B cell (primary cell): ENCODE measurements around the gene RAB3C. TPM values are rescaled to one million over a fixed set of nuclear protein-coding genes. Genes with fewer than 3 reads are reported as not detected.

Source experiments
- ATAC-seq: fragments of 200-7000 bp; cut with Tn5 transposase; one replicate; pipeline ENCODE4 v1.10.0; 2021; ENCODE audit warnings: low read depth, mild to moderate bottlenecking, moderate number of reproducible peaks, moderate library complexity
- CTCF ChIA-PET: fragments of 350-600 bp; sonication (Branson Sonifier 250); formaldehyde crosslinking; loops from one replicate; lab custom pipeline; 2021; ENCODE audit warnings: antibody characterized with exemption, inconsistent platforms; lab: Charles Lee
- POLR2A ChIA-PET: fragments of 350-600 bp; sonication (Branson Sonifier 250); formaldehyde crosslinking; loops from one replicate; lab custom pipeline; 2021; ENCODE audit warnings: antibody characterized with exemption; lab: Charles Lee
- DNase-seq: peaks from one replicate; pipeline ENCODE4 v3.0.0; 2013
- H2AFZ ChIP-seq: 2 replicates; pipeline ENCODE4 v1.6.1; 2012; ENCODE audit warnings: mild to moderate bottlenecking, low read depth, low read length; ENCODE audit not compliant: insufficient read depth, poor library complexity, severe bottlenecking
- H3K27ac ChIP-seq, 2 donors: 1 replicate in 1 of 2; 2 replicates in 1 of 2; pipeline ENCODE4 v1.5.1; 2012 to 2013; ENCODE audit warnings: low read length in 2 of 2, mild to moderate bottlenecking in 2 of 2, moderate library complexity in 1 of 2
- H3K27me3 ChIP-seq, 4 experiments: fragments of 200-600 bp in 1 of 4; sonication (generic) in 1 of 4; replicated peaks in 1 of 4; 1 replicate in 2 of 4; 2 replicates in 2 of 4; pipeline versions ENCODE4 v1.6.1 to v1.7.0; 2013 to 2016; ENCODE audit warnings: low read length in 3 of 4, mild to moderate bottlenecking in 2 of 4, mixed read lengths in 1 of 4, moderate library complexity in 1 of 4; ENCODE audit not compliant: insufficient read depth in 4 of 4, control insufficient read depth in 3 of 4; ENCODE audit errors: control extremely low read depth in 1 of 4
- H3K36me3 ChIP-seq, 2 experiments: replicated peaks in 1 of 2; 1 replicate in 1 of 2; 2 replicates in 1 of 2; pipeline versions ENCODE4 v1.6.1 to v1.7.1; 2013; ENCODE audit warnings: low read length in 1 of 2; ENCODE audit not compliant: insufficient read depth in 2 of 2, control insufficient read depth in 1 of 2; ENCODE audit errors: control extremely low read depth in 1 of 2, extremely low read depth in 1 of 2
- H3K4me1 ChIP-seq, 2 donors: fragments of 200-600 bp in 1 of 2; sonication (generic) in 1 of 2; 1 replicate in 1 of 2; 2 replicates in 1 of 2; pipeline versions ENCODE4 v1.5.1 to v1.6.1; 2013 to 2017; ENCODE audit warnings: low read length in 2 of 2; ENCODE audit not compliant: control insufficient read depth in 2 of 2, insufficient read depth in 2 of 2
- H3K4me2 ChIP-seq: replicated peaks from 2 replicates; pipeline ENCODE3; 2012; ENCODE audit warnings: mild to moderate bottlenecking, low read depth, low read length; ENCODE audit not compliant: poor library complexity, severe bottlenecking
- H3K4me3 ChIP-seq, 5 experiments: fragments of 200-600 bp in 1 of 5; sonication (generic) in 1 of 5; 1 replicate in 3 of 5; 2 replicates in 2 of 5; pipeline versions ENCODE4 v1.5.1 to v1.7.0; 2011 to 2016; ENCODE audit warnings: low read length in 4 of 5, mild to moderate bottlenecking in 4 of 5, low read depth in 2 of 5, control low read depth in 1 of 5, moderate library complexity in 1 of 5; ENCODE audit not compliant: insufficient read depth in 1 of 5; ENCODE audit errors: control extremely low read depth in 1 of 5, extremely low read depth in 1 of 5
- H3K79me2 ChIP-seq: fragments of 200-600 bp; sonication (generic); one replicate; pipeline ENCODE4 v1.6.0; 2016; ENCODE audit warnings: low read length; ENCODE audit not compliant: control insufficient read depth, insufficient read depth
- H3K9ac ChIP-seq: fragments of 200-600 bp; sonication (generic); 2 replicates; pipeline ENCODE4 v1.6.1; 2017; ENCODE audit warnings: mild to moderate bottlenecking, low read length, moderate library complexity
- H3K9me3 ChIP-seq, 3 donors: one replicate each; pipeline versions ENCODE4 v1.6.1 to v1.7.1; 2013; ENCODE audit warnings: low read length in 2 of 3; ENCODE audit not compliant: control insufficient read depth in 2 of 3, insufficient read depth in 1 of 3; ENCODE audit errors: control extremely low read depth in 1 of 3
- H4K20me1 ChIP-seq: 2 replicates; pipeline ENCODE4 v1.6.0; 2012; ENCODE audit warnings: mild to moderate bottlenecking, low read length; ENCODE audit not compliant: insufficient read depth, control insufficient read depth, poor library complexity, severe bottlenecking
- H3K27ac Mint-ChIP-seq: one replicate; pipeline ENCODE4 v1.8.0; 2021; ENCODE audit warnings: mixed read lengths
- H3K27me3 Mint-ChIP-seq: one replicate; pipeline ENCODE4 v1.8.0; 2021; ENCODE audit warnings: mixed read lengths
- H3K4me1 Mint-ChIP-seq: one replicate; pipeline ENCODE4 v1.8.0; 2021; ENCODE audit warnings: mixed read lengths
- H3K4me3 Mint-ChIP-seq: one replicate; pipeline ENCODE4 v1.8.0; 2021; ENCODE audit warnings: mixed read lengths
- H3K9me3 Mint-ChIP-seq: one replicate; pipeline ENCODE4 v1.8.0; 2022; ENCODE audit warnings: mixed read lengths; ENCODE audit not compliant: insufficient read depth
- EZH2 ChIP-seq: IDR thresholded peaks from 2 replicates; pipeline ENCODE4 v1.6.1; 2012; ENCODE audit warnings: borderline replicate concordance, low read depth, mild to moderate bottlenecking, moderate library complexity, low read length; ENCODE audit not compliant: insufficient read depth, poor library complexity, severe bottlenecking
- WGBS: methylation state at CpG from one replicate; pipeline ENCODE4 v1.1.5; 2013; ENCODE audit warnings: missing lambda C conversion rate; ENCODE audit not compliant: insufficient coverage; 5-methylcytosine and 5-hydroxymethylcytosine counted together
- intact Hi-C: fragments of 100-400 bp; cut with micrococcal nuclease; formaldehyde crosslinking; loops from one replicate; pipeline ENCODE4 v1.10.0; 2022
- polyA plus RNA-seq: library from polyadenylated mRNA; depleted of rRNA; stranded (reverse); fragments of >200 nt; gene quantifications from 2 replicates; pipeline ENCODE4 v1.2.3, GENCODE V29; 2012
- total RNA-seq, 2 donors: library from RNA; stranded (reverse); fragments of 120-200 nt in 1 of 2; gene quantifications; 1 replicate in 1 of 2; 2 replicates in 1 of 2; pipeline versions ENCODE4 v1.2.3 to v1.2.4, GENCODE V29; 2013 to 2022
- TF ChIP-seq, protein P1 (sequence below): fragments of 200-600 bp; IDR thresholded peaks from one replicate; pipeline ENCODE4 v1.8.0; 2022; ENCODE audit warnings: antibody characterized with exemption, mild to moderate bottlenecking

The RAB3C gene
- total and polyA plus RNA-seq, 2 donors (not counting 1 experiment from before 2014, with no cell fraction given) = 0.20 to 0.58 TPM

DNA sequence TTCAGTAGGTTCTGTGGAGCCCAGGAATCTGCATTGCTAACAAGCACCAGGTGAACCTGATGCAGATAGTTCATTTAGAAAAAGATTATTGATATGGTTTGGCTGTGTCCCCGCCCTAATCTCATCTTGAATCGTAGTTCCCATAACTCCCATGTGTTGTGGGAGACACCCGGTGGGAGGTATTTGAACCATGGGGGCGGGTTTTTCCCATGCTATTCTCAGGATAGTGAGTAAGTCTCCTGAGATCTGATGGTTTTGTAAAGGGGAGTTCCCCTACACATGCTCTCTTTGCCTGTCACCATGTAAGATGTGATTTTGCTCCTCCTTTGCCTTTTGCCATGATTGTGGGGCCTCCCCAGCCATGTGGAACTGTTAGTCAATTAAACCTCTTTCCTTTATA, 212.0 kb downstream of the RAB3C start:
- Histone ChIP-seq H3K9ac (no peak overlapping the region), H3K27me3 (peaks cover 0 to 8% (median 0%) of the 10 kb centered on the region in 4 experiments), H3K79me2 (no peaks in the 10 kb centered on the region), H3K4me2 (no peak overlapping the region), H3K27ac (no peak overlapping the region), H4K20me1 (no peaks in the 10 kb centered on the region), H3K9me3 (no peaks in the 10 kb centered on the region), H2AFZ (no peak overlapping the region), H3K4me3 (no peak overlapping the region), H3K4me1 (no peaks in the 10 kb centered on the region), H3K36me3 (no peaks in the 10 kb centered on the region)
- Mint-ChIP-seq H3K4me1 (no peaks in the 10 kb centered on the region), H3K27me3 (peaks cover 9% of the 10 kb centered on the region), H3K9me3 (no peaks in the 10 kb centered on the region), H3K4me3 (no peak overlapping the region), H3K27ac (no peak overlapping the region)
- ChIA-PET POLR2A (no interaction called here), CTCF (no interaction called here)
- ATAC-seq (no peak), DNase-seq (no peak)
- no peak for TF ChIP-seq EZH2
- TF ChIP-seq, protein P1, sequence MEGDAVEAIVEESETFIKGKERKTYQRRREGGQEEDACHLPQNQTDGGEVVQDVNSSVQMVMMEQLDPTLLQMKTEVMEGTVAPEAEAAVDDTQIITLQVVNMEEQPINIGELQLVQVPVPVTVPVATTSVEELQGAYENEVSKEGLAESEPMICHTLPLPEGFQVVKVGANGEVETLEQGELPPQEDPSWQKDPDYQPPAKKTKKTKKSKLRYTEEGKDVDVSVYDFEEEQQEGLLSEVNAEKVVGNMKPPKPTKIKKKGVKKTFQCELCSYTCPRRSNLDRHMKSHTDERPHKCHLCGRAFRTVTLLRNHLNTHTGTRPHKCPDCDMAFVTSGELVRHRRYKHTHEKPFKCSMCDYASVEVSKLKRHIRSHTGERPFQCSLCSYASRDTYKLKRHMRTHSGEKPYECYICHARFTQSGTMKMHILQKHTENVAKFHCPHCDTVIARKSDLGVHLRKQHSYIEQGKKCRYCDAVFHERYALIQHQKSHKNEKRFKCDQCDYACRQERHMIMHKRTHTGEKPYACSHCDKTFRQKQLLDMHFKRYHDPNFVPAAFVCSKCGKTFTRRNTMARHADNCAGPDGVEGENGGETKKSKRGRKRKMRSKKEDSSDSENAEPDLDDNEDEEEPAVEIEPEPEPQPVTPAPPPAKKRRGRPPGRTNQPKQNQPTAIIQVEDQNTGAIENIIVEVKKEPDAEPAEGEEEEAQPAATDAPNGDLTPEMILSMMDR = no peak
- intact Hi-C loops = no loop called here
- 80% methylated on average over 2 of the region's 4 CpGs for WGBS

DNA sequence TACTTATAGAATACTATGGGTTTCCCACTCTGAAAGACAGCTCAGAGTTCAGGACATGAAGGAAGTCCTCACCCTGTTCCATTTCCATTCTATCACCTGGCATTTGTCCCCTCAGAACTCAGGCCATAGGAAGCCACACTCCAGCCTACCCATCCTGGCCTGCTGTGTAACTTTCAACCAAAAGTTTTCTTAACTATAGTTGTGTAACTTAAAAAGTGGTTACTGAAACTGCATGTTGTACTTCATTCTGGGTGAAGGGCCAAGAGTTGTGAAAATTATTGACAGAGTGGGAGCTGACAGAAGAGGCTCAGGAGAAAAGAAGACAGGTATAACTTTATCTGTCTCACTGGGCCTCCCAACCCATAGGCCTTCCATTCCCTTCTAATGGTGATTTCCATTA, 212.5 kb downstream of the RAB3C start:
- no peaks in the 10 kb centered on the region for H3K36me3 ChIP-seq
- no peak for TF ChIP-seq EZH2
- TF ChIP-seq, protein P1 = no peak
- H3K27me3 ChIP-seq = peaks cover 0 to 7% (median 0%) of the 10 kb centered on the region in 4 experiments
- H4K20me1 ChIP-seq = no peaks in the 10 kb centered on the region
- H3K4me3 ChIP-seq = no peak overlapping the region
- no peaks in the 10 kb centered on the region for H3K4me1 ChIP-seq
- ATAC-seq (no peak), DNase-seq (no peak)
- no peaks in the 10 kb centered on the region for H3K9me3 ChIP-seq
- no peak overlapping the region for H3K4me2 ChIP-seq
- CTCF ChIA-PET = no interaction called here
- Mint-ChIP-seq H3K4me1 (no peaks in the 10 kb centered on the region), H3K9me3 (no peaks in the 10 kb centered on the region), H3K27me3 (peaks cover 5% of the 10 kb centered on the region), H3K27ac (no peak overlapping the region), H3K4me3 (no peak overlapping the region)
- no peak overlapping the region for H2AFZ ChIP-seq
- H3K79me2 ChIP-seq = no peaks in the 10 kb centered on the region
- no peak overlapping the region for H3K27ac ChIP-seq
- POLR2A ChIA-PET = no interaction called here
- intact Hi-C loops = no loop called here
- H3K9ac ChIP-seq = no peak overlapping the region
